ENCODE results near the gene HSPG2. TPM values are rescaled to one million over a fixed set of nuclear protein-coding genes. Genes with fewer than 3 reads are reported as not detected.

Gene HSPG2
- polyA plus RNA-seq, 1 donor from 2014 or later = 0.79 TPM

- TF ChIP-seq CTCF (IDR thresholded peaks at IDR 0.05; ENCODE audit: poor library complexity, severe bottlenecking) = no peak
- TF ChIP-seq TAF1 (IDR thresholded peaks at IDR 0.05; ENCODE audit: low read depth) = no peak
- no peak for TF ChIP-seq EZH2 (IDR thresholded peaks at IDR 0.05; ENCODE audit: borderline replicate concordance, insufficient read depth, low read length, poor library complexity, severe bottlenecking)
- no peak for TF ChIP-seq POLR2AphosphoS5 (IDR thresholded peaks at IDR 0.05)
- no peak for TF ChIP-seq EP300 (conservative IDR thresholded peaks at IDR 0.05; ENCODE audit: poor library complexity, severe bottlenecking)
- TF ChIP-seq, protein P1, sequence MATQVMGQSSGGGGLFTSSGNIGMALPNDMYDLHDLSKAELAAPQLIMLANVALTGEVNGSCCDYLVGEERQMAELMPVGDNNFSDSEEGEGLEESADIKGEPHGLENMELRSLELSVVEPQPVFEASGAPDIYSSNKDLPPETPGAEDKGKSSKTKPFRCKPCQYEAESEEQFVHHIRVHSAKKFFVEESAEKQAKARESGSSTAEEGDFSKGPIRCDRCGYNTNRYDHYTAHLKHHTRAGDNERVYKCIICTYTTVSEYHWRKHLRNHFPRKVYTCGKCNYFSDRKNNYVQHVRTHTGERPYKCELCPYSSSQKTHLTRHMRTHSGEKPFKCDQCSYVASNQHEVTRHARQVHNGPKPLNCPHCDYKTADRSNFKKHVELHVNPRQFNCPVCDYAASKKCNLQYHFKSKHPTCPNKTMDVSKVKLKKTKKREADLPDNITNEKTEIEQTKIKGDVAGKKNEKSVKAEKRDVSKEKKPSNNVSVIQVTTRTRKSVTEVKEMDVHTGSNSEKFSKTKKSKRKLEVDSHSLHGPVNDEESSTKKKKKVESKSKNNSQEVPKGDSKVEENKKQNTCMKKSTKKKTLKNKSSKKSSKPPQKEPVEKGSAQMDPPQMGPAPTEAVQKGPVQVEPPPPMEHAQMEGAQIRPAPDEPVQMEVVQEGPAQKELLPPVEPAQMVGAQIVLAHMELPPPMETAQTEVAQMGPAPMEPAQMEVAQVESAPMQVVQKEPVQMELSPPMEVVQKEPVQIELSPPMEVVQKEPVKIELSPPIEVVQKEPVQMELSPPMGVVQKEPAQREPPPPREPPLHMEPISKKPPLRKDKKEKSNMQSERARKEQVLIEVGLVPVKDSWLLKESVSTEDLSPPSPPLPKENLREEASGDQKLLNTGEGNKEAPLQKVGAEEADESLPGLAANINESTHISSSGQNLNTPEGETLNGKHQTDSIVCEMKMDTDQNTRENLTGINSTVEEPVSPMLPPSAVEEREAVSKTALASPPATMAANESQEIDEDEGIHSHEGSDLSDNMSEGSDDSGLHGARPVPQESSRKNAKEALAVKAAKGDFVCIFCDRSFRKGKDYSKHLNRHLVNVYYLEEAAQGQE (IDR thresholded peaks at IDR 0.05; ENCODE audit: borderline replicate concordance) = no peak
- TF ChIP-seq MXI1 (conservative IDR thresholded peaks at IDR 0.05; ENCODE audit: poor library complexity, severe bottlenecking) = no peak
- Histone ChIP-seq H3K4me3 (ENCODE audit: low read length) (no peak overlapping the region), H3K36me3 (ENCODE audit: insufficient read depth, low read length) (no peaks in the 10 kb centered on the region), H3K27me3 (ENCODE audit: insufficient read depth, low read depth, low read length) (no peaks in the 10 kb centered on the region), H3K9me3 (ENCODE audit: low read length) (no peaks in the 10 kb centered on the region), H3F3A (ENCODE audit: insufficient read depth, low read length, poor library complexity, severe bottlenecking) (no peaks in the 10 kb centered on the region), H4K20me1 (ENCODE audit: insufficient read depth) (no peaks in the 10 kb centered on the region), H3K9me2 (ENCODE audit: insufficient read depth, low read length) (no peaks in the 10 kb centered on the region), H3K27ac (ENCODE audit: low read length) (no peak overlapping the region), H3K4me2 (ENCODE audit: low read length) (no peak overlapping the region), H2AFZ (ENCODE audit: low read depth, low read length) (no peak overlapping the region), H3K9ac (ENCODE audit: low read length) (no peak overlapping the region), H3K79me2 (replicated peaks; ENCODE audit: insufficient read depth, low read length) (no peaks in the 10 kb centered on the region)
Observed at GRCh38 chr1:21916447-21917238, 20.5 kb downstream of the HSPG2 start.

DNA sequence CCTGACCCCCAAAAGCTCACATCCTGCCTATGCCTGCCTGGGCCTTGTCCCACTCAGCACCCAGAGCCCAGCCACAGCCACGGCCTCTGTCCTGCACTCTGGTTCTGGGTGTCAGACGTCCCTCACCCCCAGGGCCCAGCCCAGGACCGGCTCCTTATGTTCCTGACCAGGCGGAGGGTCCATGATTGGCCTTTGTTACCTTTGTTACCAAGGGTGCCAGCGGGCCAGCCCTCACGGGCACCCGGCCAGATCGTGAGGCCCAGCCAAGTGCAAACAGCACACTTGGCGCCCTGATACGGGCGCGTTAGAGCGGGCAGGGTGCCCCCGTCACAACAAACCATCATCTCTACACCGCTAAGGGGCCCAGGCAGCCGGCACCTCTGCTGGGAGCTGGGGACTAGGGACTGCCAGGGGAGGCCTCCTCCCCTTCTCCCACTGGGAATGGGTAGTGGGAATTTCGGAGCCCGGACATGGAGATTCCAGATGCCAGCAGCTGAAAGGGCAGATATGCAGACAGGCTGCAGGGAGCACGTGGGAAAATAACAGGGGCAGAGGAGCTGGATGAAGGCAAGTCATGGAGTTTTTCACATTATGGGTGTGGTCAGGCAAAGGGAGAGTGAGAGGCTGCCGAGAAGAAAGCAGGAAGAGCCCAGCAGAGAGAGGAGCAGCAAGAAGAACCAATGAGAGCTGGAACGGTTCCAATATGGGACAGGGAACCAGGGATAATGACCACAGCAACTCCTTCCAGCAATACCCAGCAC lies 22.1 kb downstream of the HSPG2 start:
- Histone ChIP-seq H3K9me2 (ENCODE audit: insufficient read depth, low read length) (no peaks in the 10 kb centered on the region), H4K20me1 (ENCODE audit: insufficient read depth) (no peaks in the 10 kb centered on the region), H3K9ac (ENCODE audit: low read length) (no peak overlapping the region), H3K27ac (ENCODE audit: low read length) (no peak overlapping the region), H3K36me3 (ENCODE audit: insufficient read depth, low read length) (no peaks in the 10 kb centered on the region), H3F3A (ENCODE audit: insufficient read depth, low read length, poor library complexity, severe bottlenecking) (no peaks in the 10 kb centered on the region), H3K4me3 (ENCODE audit: low read length) (no peak overlapping the region), H3K4me2 (ENCODE audit: low read length) (no peak overlapping the region), H3K79me2 (replicated peaks; ENCODE audit: insufficient read depth, low read length) (no peaks in the 10 kb centered on the region), H3K27me3 (ENCODE audit: insufficient read depth, low read depth, low read length) (no peaks in the 10 kb centered on the region), H2AFZ (ENCODE audit: low read depth, low read length) (no peak overlapping the region), H3K9me3 (ENCODE audit: low read length) (no peaks in the 10 kb centered on the region)
- TF ChIP-seq EP300 (conservative IDR thresholded peaks at IDR 0.05; ENCODE audit: poor library complexity, severe bottlenecking) = no peak
- TF ChIP-seq, protein P1 (IDR thresholded peaks at IDR 0.05; ENCODE audit: borderline replicate concordance) = no peak
- TF ChIP-seq CTCF (IDR thresholded peaks at IDR 0.05; ENCODE audit: poor library complexity, severe bottlenecking) = no peak
- no peak for TF ChIP-seq POLR2AphosphoS5 (IDR thresholded peaks at IDR 0.05)

All from neural cell (in vitro differentiated cells).